ENCODE measurements around the gene RBM17. TPM values are rescaled to one million over a fixed set of nuclear protein-coding genes. Genes with fewer than 3 reads are reported as not detected.
A peak's percentile ranks its signal among the peaks of the same experiment; 100 is the strongest.

Gene RBM17
- total and polyA plus RNA-seq, 2 of the 4 experiments (the other 2 are of a cell fraction) = 24.6 to 56.7 TPM

- Histone ChIP-seq H3K9me3 (ENCODE audit: control insufficient read depth, insufficient read depth, low read length) (no peaks in the 10 kb centered on the region), H3K4me2 (ENCODE audit: low read depth, low read length) (no peak overlapping the region), H2BK120ac (ENCODE audit: low read depth, low read length) (peak overlapping the region; percentile 72), H3K4me1 (ENCODE audit: control insufficient read depth, insufficient read depth, low read length) (peaks cover 14% of the 10 kb centered on the region), H4K5ac (ENCODE audit: low read depth, low read length) (peak overlapping the region; percentile 8), H3K4ac (ENCODE audit: low read depth, low read length) (peak overlapping the region; percentile 30; the same call in 1 of the 2 replicates), H3K27ac (ENCODE audit: insufficient read depth, low read length) (peak overlapping the region; percentile 85; the same call in 1 of the 2 replicates), H4K91ac (ENCODE audit: insufficient read depth, low read depth, low read length) (peak overlapping the region; percentile 61), H2BK15ac (ENCODE audit: low read depth, low read length) (peak overlapping the region; percentile 64; the same call in 2 of the 3 replicates), H3K36me3 (ENCODE audit: control insufficient read depth, insufficient read depth, low read length) (peaks cover 42% of the 10 kb centered on the region), H3K79me1 (ENCODE audit: low read depth in 1 of 2, low read length in 2 of 2) (peaks cover 26 to 62% of the 10 kb centered on the region in 2 experiments), H2AK9ac (replicated peaks; ENCODE audit: low read depth, low read length, poor library complexity) (peak overlapping the region; percentile 2), H3K4me3 (ENCODE audit: insufficient read depth, low read depth, low read length) (no peak overlapping the region), H3K23ac (ENCODE audit: low read depth, low read length) (0 out of 2 replicates have a peak overlapping the region, but pooled peaks have one; percentile 58), H3K27me3 (ENCODE audit: control insufficient read depth, insufficient read depth, low read length) (no peaks in the 10 kb centered on the region), H3K18ac (ENCODE audit: low read depth, low read length) (peak overlapping the region; percentile 50; the same call in 1 of the 2 replicates), H2BK20ac (ENCODE audit: low read depth, low read length) (peak overlapping the region; percentile 22), H4K20me1 (ENCODE audit: insufficient read depth, low read length) (peaks cover 3% of the 10 kb centered on the region; the same call in 1 of the 2 replicates), H3K9me1 (ENCODE audit: insufficient read depth, low read length) (peaks cover 6% of the 10 kb centered on the region), H2AFZ (replicated peaks; ENCODE audit: low read length, poor library complexity) (no peak overlapping the region), H4K8ac (ENCODE audit: low read depth in 2 of 2, low read length in 2 of 2) (peak overlapping the region; percentile 38 to 43; a peak in 3 of 4 replicates), H3K56ac (ENCODE audit: extremely low read depth, insufficient read depth, low read length) (peak overlapping the region; percentile 65; the same call in 1 of the 2 replicates), H3K14ac (replicated peaks; ENCODE audit: low read depth, low read length) (peak overlapping the region; percentile 73), H2AK5ac (ENCODE audit: low read depth, low read length) (peak overlapping the region; percentile 20), H3K9ac (ENCODE audit: low read depth, low read length) (peak overlapping the region; percentile 67; the same call in 1 of the 2 replicates), H2BK5ac (ENCODE audit: low read depth, low read length, poor library complexity, severe bottlenecking) (peak overlapping the region; percentile 92)
- ChIA-PET POLR2A (ENCODE audit: unreplicated experiment) (no interaction called here), CTCF (interaction anchor here (1.0 to 4.8 kb wide), 2 partner anchors 289 to 293 kb away, joined by 3 to 28 read pairs; no protein-coding TSS in a partner anchor)
- DNase-seq (no peak), ATAC-seq (ENCODE audit: low read depth) (no peak)
- TF ChIP-seq RCOR1 (IDR thresholded peaks at IDR 0.05; ENCODE audit: insufficient replicate concordance, low read length) (no peak), ELK1 (IDR thresholded peaks at IDR 0.05; ENCODE audit: borderline replicate concordance, low read depth, low read length) (no peak), NFE2L2 (IDR thresholded peaks at IDR 0.05; ENCODE audit: low read depth, low read length) (no peak), CEBPB (IDR thresholded peaks at IDR 0.05; ENCODE audit: low read depth, low read length) (no peak), CHD1 (IDR thresholded peaks at IDR 0.05; ENCODE audit: low read depth, low read length) (no peak), MXI1 (IDR thresholded peaks at IDR 0.05; ENCODE audit: borderline replicate concordance, low read depth, low read length) (no peak), SMC3 (IDR thresholded peaks at IDR 0.05; ENCODE audit: low read depth, low read length) (no peak), CTCF (conservative IDR thresholded peaks at IDR 0.05; ENCODE audit: low read depth, low read length) (no peak), MAZ (IDR thresholded peaks at IDR 0.05; ENCODE audit: borderline replicate concordance, low read depth, low read length) (no peak), USF2 (IDR thresholded peaks at IDR 0.05; ENCODE audit: low read depth, low read length) (no peak), BHLHE40 (IDR thresholded peaks at IDR 0.05; ENCODE audit: low read depth, low read length) (no peak), FOS (IDR thresholded peaks at IDR 0.05; ENCODE audit: low read depth, low read length) (no peak), POLR2A (IDR thresholded peaks at IDR 0.05; ENCODE audit: low read depth, low read length) (no peak), RFX5 (IDR thresholded peaks at IDR 0.05; ENCODE audit: low read depth, low read length) (no peak), MAFK (IDR thresholded peaks at IDR 0.05; ENCODE audit: low read depth, low read length) (no peak)
- in situ Hi-C loops (cut with MboI; ENCODE audit: low sequenced_read_pairs) (loop anchor here (5.0 kb wide), 2 partner anchors 84 to 294 kb away; no protein-coding TSS in a partner anchor), dilution Hi-C loops (cut with HindIII; ENCODE audit: low sequenced_read_pairs, unreplicated experiment) (no loop called here), intact Hi-C loops (cut with micrococcal nuclease) (no loop called here)
- no CpG with 5 or more reads among the region's 6 CpGs for WGBS, 2 experiments (ENCODE audit: extremely low coverage in 2 of 2, insufficient read length in 1 of 2)
- no TSS peak for BruUV-seq (replicated peaks)
Measured at GRCh38 chr10:6112893-6113292, 24.1 kb downstream of the RBM17 start.

All from IMR-90 (cell line).